GM23338 (cell line): ENCODE data around the gene DENND5B. TPM values are rescaled to one million over a fixed set of nuclear protein-coding genes. Genes with fewer than 3 reads are reported as not detected.

Experiments used
- ATAC-seq: fragments of 200-7000 bp; cut with Tn5 transposase; 3 replicates; pipeline ENCODE4 v1.9.1; 2020
- DNase-seq: peaks from one replicate; pipeline ENCODE4 v3.0.0-alpha.2; 2015; ENCODE audit warnings: low spot score
- H2AFZ ChIP-seq: fragments of 200-600 bp; sonication (generic); 2 replicates; pipeline ENCODE4 v1.8.0; 2016; ENCODE audit warnings: antibody characterized with exemption, mild to moderate bottlenecking, moderate library complexity
- H3F3A ChIP-seq: fragments of 200-600 bp; sonication (generic); replicated peaks from 2 replicates; pipeline ENCODE4 v1.8.0; 2017; ENCODE audit warnings: antibody characterized with exemption, mixed run types, low read depth
- H3K27ac ChIP-seq: fragments of 200-600 bp; sonication (generic); 2 replicates; pipeline ENCODE4 v1.6.1; 2016; ENCODE audit warnings: low read depth
- H3K27me3 ChIP-seq: fragments of 200-600 bp; sonication (generic); 2 replicates; pipeline ENCODE4 v1.8.0; 2016; ENCODE audit warnings: mild to moderate bottlenecking, mixed run types, moderate library complexity; ENCODE audit not compliant: insufficient read depth
- H3K36me3 ChIP-seq: fragments of 200-600 bp; sonication (generic); 2 replicates; pipeline ENCODE4 v1.8.0; 2016; ENCODE audit warnings: mild to moderate bottlenecking; ENCODE audit not compliant: insufficient read depth
- H3K4me1 ChIP-seq: fragments of 200-600 bp; sonication (generic); 2 replicates; pipeline ENCODE4 v1.8.0; 2016; ENCODE audit warnings: mild to moderate bottlenecking, moderate library complexity; ENCODE audit not compliant: insufficient read depth
- H3K4me2 ChIP-seq: fragments of 200-600 bp; sonication (generic); 2 replicates; pipeline ENCODE4 v1.7.1; 2017; ENCODE audit warnings: mixed run types
- H3K4me3 ChIP-seq: fragments of 200-600 bp; sonication (generic); 2 replicates; pipeline ENCODE4 v1.6.1; 2016; ENCODE audit warnings: mixed run types
- H3K79me2 ChIP-seq: fragments of 200-600 bp; sonication (generic); replicated peaks from 2 replicates; pipeline ENCODE4 v1.8.0; 2017; ENCODE audit warnings: mild to moderate bottlenecking; ENCODE audit not compliant: insufficient read depth
- H3K9me2 ChIP-seq: fragments of 200-600 bp; sonication (generic); 2 replicates; pipeline ENCODE4 v1.8.0; 2017; ENCODE audit not compliant: insufficient read depth
- H4K20me1 ChIP-seq: fragments of 200-600 bp; sonication (generic); replicated peaks from 2 replicates; pipeline ENCODE4 v1.8.0; 2017; ENCODE audit warnings: mild to moderate bottlenecking; ENCODE audit not compliant: insufficient read depth
- H3K27ac Mint-ChIP-seq: 2 replicates; pipeline ENCODE4 v1.8.0; 2020; ENCODE audit warnings: inconsistent platforms, mild to moderate bottlenecking, moderate library complexity, mixed read lengths
- H3K27me3 Mint-ChIP-seq: 3 replicates; pipeline ENCODE4 v1.8.0; 2022; ENCODE audit warnings: low read depth, mild to moderate bottlenecking, moderate library complexity, mixed read lengths, inconsistent platforms; ENCODE audit not compliant: insufficient read depth, poor library complexity
- H3K36me3 Mint-ChIP-seq: 3 replicates; pipeline ENCODE4 v1.8.0; 2021; ENCODE audit warnings: low read depth, mild to moderate bottlenecking, inconsistent platforms, moderate library complexity, mixed read lengths
- H3K4me1 Mint-ChIP-seq: 3 replicates; pipeline ENCODE4 v1.8.0; 2020; ENCODE audit warnings: mild to moderate bottlenecking, inconsistent platforms, mixed read lengths
- H3K4me3 Mint-ChIP-seq: 3 replicates; pipeline ENCODE4 v1.8.0; 2021; ENCODE audit warnings: moderate library complexity, mild to moderate bottlenecking, inconsistent platforms, mixed read lengths
- H3K9me3 Mint-ChIP-seq: 3 replicates; pipeline ENCODE4 v1.8.0; 2020; ENCODE audit warnings: moderate library complexity, mild to moderate bottlenecking, inconsistent platforms, mixed read lengths
- CREB1 ChIP-seq: fragments of 250-450 bp; sonication (Bioruptor Pico); IDR thresholded peaks from 2 replicates; pipeline ENCODE4 v1.5.0; 2020; ENCODE audit warnings: low read depth, mild to moderate bottlenecking, moderate library complexity
- ETS1 ChIP-seq: IDR thresholded peaks from 2 replicates; pipeline ENCODE4 v1.6.1; 2016; ENCODE audit warnings: antibody characterized with exemption
- EZH2 ChIP-seq: fragments of 200-600 bp; sonication (generic); IDR thresholded peaks from one replicate; pipeline ENCODE4 v1.8.0; 2017; ENCODE audit warnings: antibody characterized with exemption, mild to moderate bottlenecking, low read depth; ENCODE audit not compliant: unreplicated experiment
- EZH2phosphoT487 ChIP-seq: fragments of 200-600 bp; sonication (generic); IDR thresholded peaks from one replicate; pipeline ENCODE4 v1.8.1; 2018; ENCODE audit warnings: antibody characterized with exemption; ENCODE audit not compliant: unreplicated experiment
- JUNB ChIP-seq: IDR thresholded peaks from one replicate; pipeline ENCODE4 v1.6.1; 2016; ENCODE audit warnings: antibody characterized with exemption; ENCODE audit not compliant: unreplicated experiment
- POLR2AphosphoS5 ChIP-seq: IDR thresholded peaks from 2 replicates; pipeline ENCODE4 v1.6.1; 2016; ENCODE audit warnings: antibody characterized with exemption, low read depth
- REST ChIP-seq: IDR thresholded peaks from one replicate; pipeline ENCODE4 v1.6.1; 2018; ENCODE audit warnings: antibody characterized with exemption; ENCODE audit not compliant: unreplicated experiment
- STAT1 ChIP-seq: IDR thresholded peaks from one replicate; pipeline ENCODE4 v1.6.1; 2016; ENCODE audit warnings: antibody characterized with exemption; ENCODE audit not compliant: unreplicated experiment
- ZNF114 ChIP-seq: fragments of 250-450 bp; sonication (Bioruptor Pico); IDR thresholded peaks from 2 replicates; pipeline ENCODE4 v1.5.0; 2020; ENCODE audit warnings: mild to moderate bottlenecking, moderate library complexity
- ZNF331 ChIP-seq: fragments of 250-450 bp; sonication (Bioruptor Pico); IDR thresholded peaks from 2 replicates; pipeline ENCODE4 v1.5.0; 2020; ENCODE audit warnings: low read depth, mild to moderate bottlenecking, moderate library complexity
- polyA plus RNA-seq: library from polyadenylated mRNA; unstranded; fragments of >200 nt; fragmentation: Nextera tagmentation; extraction: Ambion mirVana; gene quantifications from 2 replicates; pipeline ENCODE4 v1.2.1, GENCODE V29; 2016
- total RNA-seq: library from RNA; depleted of rRNA; stranded (reverse); fragments of >200 nt; shearing (Covaris generic); gene quantifications from 2 replicates; pipeline ENCODE4 v1.2.3, GENCODE V29; 2014
- TF ChIP-seq, protein P1 (sequence below): fragments of 250-450 bp; sonication (Bioruptor Pico); IDR thresholded peaks from 2 replicates; pipeline ENCODE4 v1.5.0; 2020; ENCODE audit warnings: mild to moderate bottlenecking, moderate library complexity

Gene DENND5B
- total and polyA plus RNA-seq, 2 experiments from 2014 or later = 6.5 to 17.2 TPM

- TF ChIP-seq REST = no peak
- TF ChIP-seq STAT1 = no peak
- TF ChIP-seq ZNF114 (CRISPR knock-in tag) = no peak
- TF ChIP-seq EZH2phosphoT487 = no peak
Observed at GRCh38 chr12:31633464-31633863, 42.5 kb upstream of the DENND5B start (continued).

GRCh38 chr12:31631809-31632208 lies 40.9 kb upstream of the DENND5B start:
- no peaks in the 10 kb centered on the region for H3K4me1 ChIP-seq
- ATAC-seq (no peak), DNase-seq (no peak)
- no peaks in the 10 kb centered on the region for H3K36me3 Mint-ChIP-seq
- H2AFZ ChIP-seq = 0 out of 2 replicates have a peak overlapping the region, but pooled peaks have one; percentile 63
- no peaks in the 10 kb centered on the region for H3K27me3 ChIP-seq
- no peak overlapping the region for H3K27ac Mint-ChIP-seq
- H3K36me3 ChIP-seq = no peaks in the 10 kb centered on the region
- H3K9me2 ChIP-seq = no peaks in the 10 kb centered on the region
- no peak for TF ChIP-seq ZNF331
- no peak for TF ChIP-seq CREB1 (CRISPR knock-in tag)
- TF ChIP-seq, protein P1, sequence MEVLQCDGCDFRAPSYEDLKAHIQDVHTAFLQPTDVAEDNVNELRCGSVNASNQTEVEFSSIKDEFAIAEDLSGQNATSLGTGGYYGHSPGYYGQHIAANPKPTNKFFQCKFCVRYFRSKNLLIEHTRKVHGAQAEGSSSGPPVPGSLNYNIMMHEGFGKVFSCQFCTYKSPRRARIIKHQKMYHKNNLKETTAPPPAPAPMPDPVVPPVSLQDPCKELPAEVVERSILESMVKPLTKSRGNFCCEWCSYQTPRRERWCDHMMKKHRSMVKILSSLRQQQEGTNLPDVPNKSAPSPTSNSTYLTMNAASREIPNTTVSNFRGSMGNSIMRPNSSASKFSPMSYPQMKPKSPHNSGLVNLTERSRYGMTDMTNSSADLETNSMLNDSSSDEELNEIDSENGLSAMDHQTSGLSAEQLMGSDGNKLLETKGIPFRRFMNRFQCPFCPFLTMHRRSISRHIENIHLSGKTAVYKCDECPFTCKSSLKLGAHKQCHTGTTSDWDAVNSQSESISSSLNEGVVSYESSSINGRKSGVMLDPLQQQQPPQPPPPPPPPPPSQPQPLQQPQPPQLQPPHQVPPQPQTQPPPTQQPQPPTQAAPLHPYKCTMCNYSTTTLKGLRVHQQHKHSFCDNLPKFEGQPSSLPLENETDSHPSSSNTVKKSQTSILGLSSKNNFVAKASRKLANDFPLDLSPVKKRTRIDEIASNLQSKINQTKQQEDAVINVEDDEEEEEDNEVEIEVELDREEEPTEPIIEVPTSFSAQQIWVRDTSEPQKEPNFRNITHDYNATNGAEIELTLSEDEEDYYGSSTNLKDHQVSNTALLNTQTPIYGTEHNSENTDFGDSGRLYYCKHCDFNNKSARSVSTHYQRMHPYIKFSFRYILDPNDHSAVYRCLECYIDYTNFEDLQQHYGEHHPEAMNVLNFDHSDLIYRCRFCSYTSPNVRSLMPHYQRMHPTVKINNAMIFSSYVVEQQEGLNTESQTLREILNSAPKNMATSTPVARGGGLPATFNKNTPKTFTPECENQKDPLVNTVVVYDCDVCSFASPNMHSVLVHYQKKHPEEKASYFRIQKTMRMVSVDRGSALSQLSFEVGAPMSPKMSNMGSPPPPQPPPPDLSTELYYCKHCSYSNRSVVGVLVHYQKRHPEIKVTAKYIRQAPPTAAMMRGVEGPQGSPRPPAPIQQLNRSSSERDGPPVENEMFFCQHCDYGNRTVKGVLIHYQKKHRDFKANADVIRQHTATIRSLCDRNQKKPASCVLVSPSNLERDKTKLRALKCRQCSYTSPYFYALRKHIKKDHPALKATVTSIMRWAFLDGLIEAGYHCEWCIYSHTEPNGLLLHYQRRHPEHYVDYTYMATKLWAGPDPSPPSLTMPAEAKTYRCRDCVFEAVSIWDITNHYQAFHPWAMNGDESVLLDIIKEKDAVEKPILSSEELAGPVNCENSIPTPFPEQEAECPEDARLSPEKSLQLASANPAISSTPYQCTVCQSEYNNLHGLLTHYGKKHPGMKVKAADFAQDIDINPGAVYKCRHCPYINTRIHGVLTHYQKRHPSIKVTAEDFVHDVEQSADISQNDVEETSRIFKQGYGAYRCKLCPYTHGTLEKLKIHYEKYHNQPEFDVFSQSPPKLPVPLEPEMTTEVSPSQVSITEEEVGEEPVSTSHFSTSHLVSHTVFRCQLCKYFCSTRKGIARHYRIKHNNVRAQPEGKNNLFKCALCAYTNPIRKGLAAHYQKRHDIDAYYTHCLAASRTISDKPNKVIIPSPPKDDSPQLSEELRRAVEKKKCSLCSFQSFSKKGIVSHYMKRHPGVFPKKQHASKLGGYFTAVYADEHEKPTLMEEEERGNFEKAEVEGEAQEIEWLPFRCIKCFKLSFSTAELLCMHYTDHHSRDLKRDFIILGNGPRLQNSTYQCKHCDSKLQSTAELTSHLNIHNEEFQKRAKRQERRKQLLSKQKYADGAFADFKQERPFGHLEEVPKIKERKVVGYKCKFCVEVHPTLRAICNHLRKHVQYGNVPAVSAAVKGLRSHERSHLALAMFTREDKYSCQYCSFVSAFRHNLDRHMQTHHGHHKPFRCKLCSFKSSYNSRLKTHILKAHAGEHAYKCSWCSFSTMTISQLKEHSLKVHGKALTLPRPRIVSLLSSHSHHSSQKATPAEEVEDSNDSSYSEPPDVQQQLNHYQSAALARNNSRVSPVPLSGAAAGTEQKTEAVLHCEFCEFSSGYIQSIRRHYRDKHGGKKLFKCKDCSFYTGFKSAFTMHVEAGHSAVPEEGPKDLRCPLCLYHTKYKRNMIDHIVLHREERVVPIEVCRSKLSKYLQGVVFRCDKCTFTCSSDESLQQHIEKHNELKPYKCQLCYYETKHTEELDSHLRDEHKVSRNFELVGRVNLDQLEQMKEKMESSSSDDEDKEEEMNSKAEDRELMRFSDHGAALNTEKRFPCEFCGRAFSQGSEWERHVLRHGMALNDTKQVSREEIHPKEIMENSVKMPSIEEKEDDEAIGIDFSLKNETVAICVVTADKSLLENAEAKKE (CRISPR knock-in tag) = no peak
- TF ChIP-seq REST = no peak
- TF ChIP-seq EZH2 = no peak
- no peak for TF ChIP-seq POLR2AphosphoS5
- TF ChIP-seq STAT1 = no peak
- TF ChIP-seq JUNB = no peak
- no peak for TF ChIP-seq ETS1
- no peak for TF ChIP-seq EZH2phosphoT487
- H4K20me1 ChIP-seq = no peaks in the 10 kb centered on the region
- H3K27me3 Mint-ChIP-seq = peaks cover 2% of the 10 kb centered on the region
- no peak overlapping the region for H3K4me2 ChIP-seq
- H3K27ac ChIP-seq = no peak overlapping the region
- no peak overlapping the region for H3K4me3 Mint-ChIP-seq
- peaks cover 6% of the 10 kb centered on the region for H3K4me1 Mint-ChIP-seq
- H3K9me3 Mint-ChIP-seq = no peaks in the 10 kb centered on the region; the same call in 2 of the 3 replicates
- H3K79me2 ChIP-seq = no peaks in the 10 kb centered on the region
- H3F3A ChIP-seq = no peaks in the 10 kb centered on the region
- H3K4me3 ChIP-seq = no peak overlapping the region
